Smooth muscle cell (in vitro differentiated cells): Measurements from ENCODE around the gene ABHD14A. TPM values are rescaled to one million over a fixed set of nuclear protein-coding genes. Genes with fewer than 3 reads are reported as not detected.

ENCODE experiments used
- DNase-seq: peaks from one replicate; lab custom pipeline; 2025; ENCODE audit not compliant: unreplicated experiment; lab: John Stamatoyannopoulos, UW
- H2AFZ ChIP-seq: fragments of 200-600 bp; sonication (generic); 2 replicates; pipeline ENCODE4 v1.6.0; 2016; ENCODE audit warnings: antibody characterized with exemption, low read depth, mild to moderate bottlenecking
- H3F3A ChIP-seq: fragments of 200-600 bp; sonication (generic); 2 replicates; pipeline ENCODE4 v1.6.0; 2017; ENCODE audit warnings: antibody characterized with exemption, low read depth
- H3K27ac ChIP-seq: fragments of 200-600 bp; sonication (generic); 2 replicates; pipeline ENCODE4 v1.5.1; 2016; ENCODE audit warnings: low read depth, mild to moderate bottlenecking
- H3K27me3 ChIP-seq: fragments of 200-600 bp; sonication (generic); 2 replicates; pipeline ENCODE4 v1.6.1; 2016; ENCODE audit warnings: low read depth, mild to moderate bottlenecking
- H3K36me3 ChIP-seq: fragments of 200-600 bp; sonication (generic); 2 replicates; pipeline ENCODE4 v1.5.1; 2016; ENCODE audit warnings: low read depth
- H3K4me1 ChIP-seq: fragments of 200-600 bp; sonication (generic); 2 replicates; pipeline ENCODE4 v1.5.1; 2016; ENCODE audit warnings: low read depth
- H3K4me2 ChIP-seq: fragments of 200-600 bp; sonication (generic); 2 replicates; pipeline ENCODE4 v1.6.0; 2016; ENCODE audit warnings: mild to moderate bottlenecking
- H3K4me3 ChIP-seq: fragments of 200-600 bp; sonication (generic); 2 replicates; pipeline ENCODE4 v1.5.1; 2016; ENCODE audit warnings: mild to moderate bottlenecking
- H3K79me2 ChIP-seq: fragments of 200-600 bp; sonication (generic); 2 replicates; pipeline ENCODE4 v1.6.0; 2016; ENCODE audit warnings: low read depth, mild to moderate bottlenecking
- H3K9ac ChIP-seq: fragments of 200-600 bp; sonication (generic); 2 replicates; pipeline ENCODE4 v1.6.0; 2016; ENCODE audit warnings: low read depth
- H3K9me3 ChIP-seq: fragments of 200-600 bp; sonication (generic); replicated peaks from 2 replicates; pipeline ENCODE4 v1.5.1; 2016; ENCODE audit warnings: low read depth
- H4K20me1 ChIP-seq: fragments of 200-600 bp; sonication (generic); 2 replicates; pipeline ENCODE4 v1.6.0; 2016; ENCODE audit warnings: low read depth
- CTCF ChIP-seq: fragments of 200-600 bp; sonication (generic); IDR thresholded peaks from 2 replicates; pipeline ENCODE4 v1.5.1; 2017; ENCODE audit warnings: borderline replicate concordance, mild to moderate bottlenecking, antibody characterized with exemption; ENCODE audit not compliant: insufficient read depth, poor library complexity, severe bottlenecking
- WGBS: methylation state at CpG from one replicate; pipeline ENCODE4 v1.1.7; 2016; ENCODE audit warnings: low lambda C conversion rate; 5-methylcytosine and 5-hydroxymethylcytosine counted together
- polyA plus RNA-seq: library from polyadenylated mRNA; unstranded; fragments of >200 nt; fragmentation: Nextera tagmentation; extraction: Ambion mirVana; gene quantifications from 2 replicates; pipeline ENCODE4 v1.2.1, GENCODE V29; 2016
- total RNA-seq: library from RNA; depleted of rRNA; stranded (reverse); fragments of >200 nt; gene quantifications from 2 replicates; pipeline ENCODE4 v1.2.3, GENCODE V29; 2014

Gene ABHD14A
- total and polyA plus RNA-seq, 2 experiments from 2014 or later: 16.1 to 49.7 TPM

GRCh38 chr3:51950899-51951298, 24.0 kb upstream of the ABHD14A start:
- H3K27me3 ChIP-seq: peaks cover 16% of the 10 kb centered on the region
- H3K36me3 ChIP-seq: no peaks in the 10 kb centered on the region
- no peak for DNase-seq
- no peaks in the 10 kb centered on the region for H3K79me2 ChIP-seq
- no peak overlapping the region for H3K9ac ChIP-seq
- H3K9me3 ChIP-seq: no peaks in the 10 kb centered on the region
- 90% methylated on average over 2 of the region's 2 CpGs for WGBS
- H2AFZ ChIP-seq: no peak overlapping the region
- no peaks in the 10 kb centered on the region for H4K20me1 ChIP-seq
- H3K4me3 ChIP-seq: no peak overlapping the region
- no peak overlapping the region for H3K4me2 ChIP-seq
- H3K4me1 ChIP-seq: no peaks in the 10 kb centered on the region
- no peak for TF ChIP-seq CTCF
- no peaks in the 10 kb centered on the region for H3F3A ChIP-seq
- no peak overlapping the region for H3K27ac ChIP-seq

GRCh38 chr3:51953445-51953844, 21.4 kb upstream of the ABHD14A start:
- no peaks in the 10 kb centered on the region for H3K36me3 ChIP-seq
- TF ChIP-seq CTCF: no peak
- no peak overlapping the region for H3K4me3 ChIP-seq
- no peaks in the 10 kb centered on the region for H3K79me2 ChIP-seq
- no peaks in the 10 kb centered on the region for H3K9me3 ChIP-seq
- WGBS: 75% methylated on average over 3 of the region's 3 CpGs
- H3F3A ChIP-seq: no peaks in the 10 kb centered on the region
- no peak overlapping the region for H2AFZ ChIP-seq
- peaks cover 16% of the 10 kb centered on the region for H3K27me3 ChIP-seq
- H3K9ac ChIP-seq: no peak overlapping the region
- no peak overlapping the region for H3K27ac ChIP-seq
- H3K4me2 ChIP-seq: no peak overlapping the region
- peaks cover 9% of the 10 kb centered on the region for H4K20me1 ChIP-seq
- DNase-seq: no peak
- peaks cover 5% of the 10 kb centered on the region for H3K4me1 ChIP-seq

- H3F3A ChIP-seq: no peaks in the 10 kb centered on the region
- H3K4me3 ChIP-seq: no peak overlapping the region
- TF ChIP-seq CTCF: no peak
- H3K4me1 ChIP-seq: peaks cover 5% of the 10 kb centered on the region
- H3K79me2 ChIP-seq: no peaks in the 10 kb centered on the region
- H3K9ac ChIP-seq: no peak overlapping the region
- peaks cover 9% of the 10 kb centered on the region for H4K20me1 ChIP-seq
- H3K27me3 ChIP-seq: peaks cover 16% of the 10 kb centered on the region
- H3K9me3 ChIP-seq: no peaks in the 10 kb centered on the region
- 85% methylated on average over 6 of the region's 6 CpGs for WGBS
- no peak overlapping the region for H2AFZ ChIP-seq
- DNase-seq: no peak
- no peak overlapping the region for H3K27ac ChIP-seq
- H3K36me3 ChIP-seq: no peaks in the 10 kb centered on the region
- no peak overlapping the region for H3K4me2 ChIP-seq
Observed at GRCh38 chr3:51954105-51954504, 20.8 kb upstream of the ABHD14A start.

- Histone ChIP-seq H3K27me3 (peaks cover 16% of the 10 kb centered on the region), H3K27ac (no peak overlapping the region), H3K79me2 (no peaks in the 10 kb centered on the region), H3F3A (no peaks in the 10 kb centered on the region), H4K20me1 (peaks cover 9% of the 10 kb centered on the region), H3K4me3 (no peak overlapping the region), H3K4me2 (no peak overlapping the region), H3K9me3 (no peaks in the 10 kb centered on the region), H3K36me3 (no peaks in the 10 kb centered on the region), H2AFZ (no peak overlapping the region), H3K9ac (no peak overlapping the region), H3K4me1 (peaks cover 5% of the 10 kb centered on the region)
- 83% methylated on average over 1 of the region's 1 CpG for WGBS
- TF ChIP-seq CTCF: no peak
- no peak for DNase-seq
Observed at GRCh38 chr3:51954713-51955112, 20.2 kb upstream of the ABHD14A start.
